PFSK-1 (cell line): ENCODE results near the gene MAGI2.

Experiments used
- POLR2AphosphoS5 ChIP-seq: IDR thresholded peaks from 2 replicates; pipeline ENCODE4 v1.6.1; 2012; ENCODE audit warnings: low read depth, mild to moderate bottlenecking, control low read depth, low read length, moderate library complexity
- TAF1 ChIP-seq: IDR thresholded peaks from 2 replicates; pipeline ENCODE4 v1.6.1; 2012; ENCODE audit warnings: low read length, control low read depth, borderline replicate concordance; ENCODE audit not compliant: insufficient read depth
- TF ChIP-seq, protein P1 (sequence below), 2 experiments: IDR thresholded peaks; 2 replicates each; pipeline versions ENCODE4 v1.6.1 to v1.8.0; 2011 to 2012; ENCODE audit warnings: low read depth in 2 of 2, low read length in 2 of 2, control low read depth in 1 of 2, inconsistent platforms in 1 of 2, mild to moderate bottlenecking in 1 of 2, moderate library complexity in 1 of 2; ENCODE audit not compliant: insufficient read depth in 1 of 2

DNA sequence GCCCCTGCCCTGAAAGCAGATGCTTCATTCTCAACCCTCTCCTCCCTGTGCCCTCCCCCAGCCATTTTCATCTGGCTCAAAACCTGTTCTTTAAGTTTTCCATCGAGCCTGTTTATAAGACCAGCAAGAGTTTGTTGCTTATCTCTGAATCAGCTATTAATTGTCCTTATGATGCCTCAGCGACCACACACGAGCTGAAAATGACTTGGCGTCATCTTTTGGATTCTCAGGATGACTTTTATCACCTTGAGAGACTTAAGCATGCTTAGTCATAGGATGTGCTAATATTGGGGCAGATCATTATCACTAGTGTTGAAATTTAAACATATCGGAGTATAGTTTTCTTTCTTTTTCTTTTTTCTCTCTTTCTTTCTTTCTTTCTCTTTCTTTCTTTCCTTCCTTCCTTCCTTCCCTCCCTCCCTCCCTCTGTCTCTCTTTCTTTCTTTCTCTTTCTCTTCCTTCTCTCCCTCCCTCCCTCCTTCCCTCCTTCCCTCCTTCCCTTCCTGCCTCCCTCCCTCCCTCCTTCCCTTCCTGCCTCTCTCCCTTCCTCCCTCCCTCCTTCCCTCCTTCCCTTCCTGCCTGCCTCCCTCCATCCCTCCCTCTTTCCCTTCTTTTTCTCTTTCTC, 1470.4 kb downstream of the MAGI2 start:
- TF ChIP-seq, protein P1, sequence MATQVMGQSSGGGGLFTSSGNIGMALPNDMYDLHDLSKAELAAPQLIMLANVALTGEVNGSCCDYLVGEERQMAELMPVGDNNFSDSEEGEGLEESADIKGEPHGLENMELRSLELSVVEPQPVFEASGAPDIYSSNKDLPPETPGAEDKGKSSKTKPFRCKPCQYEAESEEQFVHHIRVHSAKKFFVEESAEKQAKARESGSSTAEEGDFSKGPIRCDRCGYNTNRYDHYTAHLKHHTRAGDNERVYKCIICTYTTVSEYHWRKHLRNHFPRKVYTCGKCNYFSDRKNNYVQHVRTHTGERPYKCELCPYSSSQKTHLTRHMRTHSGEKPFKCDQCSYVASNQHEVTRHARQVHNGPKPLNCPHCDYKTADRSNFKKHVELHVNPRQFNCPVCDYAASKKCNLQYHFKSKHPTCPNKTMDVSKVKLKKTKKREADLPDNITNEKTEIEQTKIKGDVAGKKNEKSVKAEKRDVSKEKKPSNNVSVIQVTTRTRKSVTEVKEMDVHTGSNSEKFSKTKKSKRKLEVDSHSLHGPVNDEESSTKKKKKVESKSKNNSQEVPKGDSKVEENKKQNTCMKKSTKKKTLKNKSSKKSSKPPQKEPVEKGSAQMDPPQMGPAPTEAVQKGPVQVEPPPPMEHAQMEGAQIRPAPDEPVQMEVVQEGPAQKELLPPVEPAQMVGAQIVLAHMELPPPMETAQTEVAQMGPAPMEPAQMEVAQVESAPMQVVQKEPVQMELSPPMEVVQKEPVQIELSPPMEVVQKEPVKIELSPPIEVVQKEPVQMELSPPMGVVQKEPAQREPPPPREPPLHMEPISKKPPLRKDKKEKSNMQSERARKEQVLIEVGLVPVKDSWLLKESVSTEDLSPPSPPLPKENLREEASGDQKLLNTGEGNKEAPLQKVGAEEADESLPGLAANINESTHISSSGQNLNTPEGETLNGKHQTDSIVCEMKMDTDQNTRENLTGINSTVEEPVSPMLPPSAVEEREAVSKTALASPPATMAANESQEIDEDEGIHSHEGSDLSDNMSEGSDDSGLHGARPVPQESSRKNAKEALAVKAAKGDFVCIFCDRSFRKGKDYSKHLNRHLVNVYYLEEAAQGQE (IDR thresholded peaks at IDR 0.05; ENCODE audit: insufficient read depth in 1 of 2, low read depth in 2 of 2, low read length in 2 of 2), result no peak
- no peak for TF ChIP-seq TAF1
- TF ChIP-seq POLR2AphosphoS5, result no peak
